NCI-H2227 (cell line): ENCODE data around the gene MYLK.
A peak's percentile ranks its signal among the peaks of the same experiment; 100 is the strongest.
"Not testable (repeated sequence)": the region's sequence is repeated elsewhere in the genome, so short reads cannot be mapped to it uniquely, and the experiment has no call there.

ENCODE experiments used
- DNase-seq: peaks from one replicate; lab custom pipeline; 2025; ENCODE audit not compliant: unreplicated experiment; lab: John Stamatoyannopoulos, UW

The MYLK gene, protein sequence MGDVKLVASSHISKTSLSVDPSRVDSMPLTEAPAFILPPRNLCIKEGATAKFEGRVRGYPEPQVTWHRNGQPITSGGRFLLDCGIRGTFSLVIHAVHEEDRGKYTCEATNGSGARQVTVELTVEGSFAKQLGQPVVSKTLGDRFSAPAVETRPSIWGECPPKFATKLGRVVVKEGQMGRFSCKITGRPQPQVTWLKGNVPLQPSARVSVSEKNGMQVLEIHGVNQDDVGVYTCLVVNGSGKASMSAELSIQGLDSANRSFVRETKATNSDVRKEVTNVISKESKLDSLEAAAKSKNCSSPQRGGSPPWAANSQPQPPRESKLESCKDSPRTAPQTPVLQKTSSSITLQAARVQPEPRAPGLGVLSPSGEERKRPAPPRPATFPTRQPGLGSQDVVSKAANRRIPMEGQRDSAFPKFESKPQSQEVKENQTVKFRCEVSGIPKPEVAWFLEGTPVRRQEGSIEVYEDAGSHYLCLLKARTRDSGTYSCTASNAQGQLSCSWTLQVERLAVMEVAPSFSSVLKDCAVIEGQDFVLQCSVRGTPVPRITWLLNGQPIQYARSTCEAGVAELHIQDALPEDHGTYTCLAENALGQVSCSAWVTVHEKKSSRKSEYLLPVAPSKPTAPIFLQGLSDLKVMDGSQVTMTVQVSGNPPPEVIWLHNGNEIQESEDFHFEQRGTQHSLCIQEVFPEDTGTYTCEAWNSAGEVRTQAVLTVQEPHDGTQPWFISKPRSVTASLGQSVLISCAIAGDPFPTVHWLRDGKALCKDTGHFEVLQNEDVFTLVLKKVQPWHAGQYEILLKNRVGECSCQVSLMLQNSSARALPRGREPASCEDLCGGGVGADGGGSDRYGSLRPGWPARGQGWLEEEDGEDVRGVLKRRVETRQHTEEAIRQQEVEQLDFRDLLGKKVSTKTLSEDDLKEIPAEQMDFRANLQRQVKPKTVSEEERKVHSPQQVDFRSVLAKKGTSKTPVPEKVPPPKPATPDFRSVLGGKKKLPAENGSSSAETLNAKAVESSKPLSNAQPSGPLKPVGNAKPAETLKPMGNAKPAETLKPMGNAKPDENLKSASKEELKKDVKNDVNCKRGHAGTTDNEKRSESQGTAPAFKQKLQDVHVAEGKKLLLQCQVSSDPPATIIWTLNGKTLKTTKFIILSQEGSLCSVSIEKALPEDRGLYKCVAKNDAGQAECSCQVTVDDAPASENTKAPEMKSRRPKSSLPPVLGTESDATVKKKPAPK (N-terminal part only)

DNA sequence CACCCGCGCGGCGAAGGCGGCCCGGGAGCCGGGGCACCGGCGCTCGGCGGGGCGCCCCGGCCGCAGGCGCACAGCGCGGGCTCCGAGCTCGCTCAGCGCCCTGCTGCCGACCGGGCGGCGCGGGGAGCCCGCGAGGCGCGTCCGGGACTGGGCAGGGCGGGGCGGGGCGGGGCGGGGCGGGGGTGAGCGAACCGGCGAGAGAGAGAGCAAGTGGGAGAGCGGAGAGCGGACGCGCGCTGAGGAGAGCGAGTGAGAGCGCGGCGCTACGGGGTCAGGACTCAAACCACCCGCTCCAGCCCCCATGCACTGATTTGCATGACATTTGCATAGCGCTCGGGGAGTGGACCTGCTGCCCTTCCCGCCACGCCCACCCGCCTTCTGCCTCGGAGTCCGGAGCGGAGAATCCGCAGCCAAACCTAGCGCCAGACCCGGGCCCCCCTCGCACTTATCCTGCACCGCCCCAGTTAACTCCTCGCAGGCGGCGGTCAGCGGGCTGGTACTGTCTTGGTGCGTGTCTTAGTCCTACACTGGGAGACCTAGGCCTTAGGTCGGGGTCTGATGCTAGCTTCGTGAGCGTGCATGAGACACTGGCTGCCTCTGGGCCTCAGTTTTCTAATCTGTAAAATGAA is at the start of gene MYLK:
Gene MYLK (minus strand): TSS at position 130 of the 629 bp plus-strand sequence. CDS start 90,491 bp downstream, outside the sequence.
- peak; percentile 79 for DNase-seq

DNA sequence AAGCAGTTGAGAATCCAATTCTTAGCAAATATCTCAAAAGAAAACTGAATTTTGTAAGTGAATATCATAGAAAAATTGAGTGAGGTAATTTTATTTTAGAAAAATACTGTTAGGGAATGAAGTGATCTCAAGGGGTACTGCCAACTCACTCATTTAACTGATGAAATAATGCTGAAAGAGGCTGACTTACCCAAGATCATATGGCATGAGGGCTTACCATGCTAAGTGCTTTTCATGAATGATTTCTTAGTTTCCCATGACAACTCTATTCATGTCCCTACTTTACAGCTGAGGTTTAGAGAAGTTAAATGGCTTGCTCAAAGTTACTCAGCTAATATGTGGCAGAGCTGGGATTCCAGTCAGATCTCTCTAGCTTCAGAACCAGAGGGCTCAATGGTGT is 46.3 kb upstream of the MYLK start:
- no peak for DNase-seq

DNA sequence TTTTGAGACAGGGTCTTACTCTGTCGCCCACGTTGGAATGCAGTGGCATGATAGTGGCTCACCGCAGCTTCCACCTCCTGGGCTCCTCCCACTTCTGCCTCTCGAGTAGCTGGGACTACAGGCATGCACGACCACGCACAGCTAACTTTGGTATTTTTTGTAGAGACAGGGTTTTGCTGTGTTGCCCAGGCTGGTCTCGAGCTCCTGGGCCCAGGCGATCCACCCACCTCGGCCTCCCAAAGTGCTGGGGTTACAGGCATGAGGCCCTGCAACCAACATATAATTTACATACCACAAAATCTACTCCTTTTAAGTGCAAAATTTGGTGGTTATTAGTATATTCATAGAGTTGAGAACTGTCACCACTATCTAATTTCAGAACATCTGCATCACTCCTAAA is 45.2 kb upstream of the MYLK start:
- DNase-seq: no peak

DNA sequence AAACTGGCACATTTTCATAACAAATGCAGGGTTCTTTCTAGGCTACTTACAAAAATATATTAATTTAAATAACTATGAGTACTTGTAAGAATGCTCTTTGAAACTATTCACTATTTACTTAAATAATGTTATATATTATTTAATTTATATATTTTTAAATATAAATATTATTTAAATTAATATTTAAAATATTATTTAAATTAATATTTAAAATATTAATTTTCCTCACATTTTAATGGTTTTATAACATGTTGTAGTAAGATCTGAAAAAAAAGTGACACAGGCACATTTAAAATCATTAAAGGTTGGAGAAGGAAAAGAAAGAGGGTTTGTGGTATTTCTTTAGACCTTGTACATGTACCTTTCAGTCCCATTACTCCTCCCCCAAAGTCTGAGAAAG is 42.3 kb upstream of the MYLK start:
- no peak for DNase-seq

DNA sequence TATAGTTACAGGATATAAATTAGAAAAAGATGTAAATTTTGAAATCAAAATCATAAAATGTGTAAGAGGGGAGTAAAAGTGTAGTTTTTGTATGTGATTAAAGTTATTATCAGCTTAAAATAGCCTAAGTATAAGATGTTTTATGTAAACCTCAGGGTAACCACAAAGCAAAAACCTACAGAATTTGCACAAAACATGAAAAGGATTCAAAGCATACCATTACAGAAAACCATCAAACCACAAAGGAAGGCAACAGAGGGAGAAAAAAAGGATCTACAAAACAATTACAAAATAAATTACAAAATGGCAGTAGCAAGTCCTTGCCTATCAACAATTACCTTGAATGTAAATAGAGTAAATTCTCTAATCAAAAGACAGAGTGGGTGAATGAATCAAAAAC is 36.7 kb upstream of the MYLK start:
- DNase-seq: no peak

DNA sequence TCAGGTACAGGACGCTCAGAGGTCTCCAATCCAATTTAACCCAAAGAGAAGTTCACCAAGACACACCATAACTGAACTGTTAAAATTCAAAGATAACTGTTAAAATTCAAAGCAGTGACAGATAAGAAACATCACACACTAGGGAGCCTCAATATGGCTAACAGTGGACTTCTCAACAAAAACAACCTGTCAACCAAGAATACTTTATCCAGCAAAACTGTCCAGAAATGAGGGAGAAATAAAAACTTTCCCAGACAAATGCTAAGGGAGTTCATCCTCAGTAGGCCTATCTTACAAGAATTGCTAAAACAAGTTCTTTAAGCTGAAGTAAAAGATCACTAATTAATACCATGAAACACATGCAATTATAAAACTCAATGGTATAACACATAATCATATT is 36.3 kb upstream of the MYLK start:
- no peak for DNase-seq

DNA sequence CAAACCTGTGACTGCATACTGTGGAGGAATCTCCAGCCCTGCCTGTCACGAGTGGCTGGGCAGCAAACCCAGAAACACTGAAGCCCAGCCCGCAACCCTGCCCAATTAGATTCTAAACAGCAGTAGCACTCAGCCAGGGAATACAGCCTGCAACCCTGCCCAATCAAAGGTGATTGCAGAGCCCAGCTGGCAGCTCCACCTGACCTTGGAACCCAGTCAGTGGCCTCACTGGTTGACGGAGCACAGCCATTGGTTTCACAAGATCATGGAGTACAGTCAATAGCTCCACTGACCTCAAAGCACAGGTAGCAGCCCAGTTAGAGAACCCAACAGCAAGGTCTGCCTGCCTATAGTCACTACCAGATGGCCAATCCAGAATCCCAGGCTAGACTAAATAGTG is 35.2 kb upstream of the MYLK start:
- no peak for DNase-seq

DNA sequence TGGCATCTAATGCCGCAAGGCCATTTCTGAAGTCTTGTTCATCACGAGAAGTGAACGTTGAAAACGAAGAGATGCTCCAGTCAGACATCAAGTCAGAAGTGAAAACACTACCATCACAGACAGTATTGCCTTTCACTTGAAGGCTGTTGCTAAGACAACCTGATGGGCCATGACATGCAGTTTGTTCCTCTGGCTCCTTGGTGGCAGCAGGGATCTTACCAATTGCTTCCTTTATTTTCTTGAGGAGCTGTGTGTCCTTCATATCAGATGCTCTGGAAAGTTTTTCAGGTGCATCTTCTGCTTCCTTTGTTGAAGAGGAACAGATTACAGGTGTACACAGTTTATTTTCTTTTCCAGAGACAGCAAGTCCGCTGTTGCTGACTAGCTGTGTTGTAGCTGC is 30.7 kb upstream of the MYLK start:
- no peak for DNase-seq

DNA sequence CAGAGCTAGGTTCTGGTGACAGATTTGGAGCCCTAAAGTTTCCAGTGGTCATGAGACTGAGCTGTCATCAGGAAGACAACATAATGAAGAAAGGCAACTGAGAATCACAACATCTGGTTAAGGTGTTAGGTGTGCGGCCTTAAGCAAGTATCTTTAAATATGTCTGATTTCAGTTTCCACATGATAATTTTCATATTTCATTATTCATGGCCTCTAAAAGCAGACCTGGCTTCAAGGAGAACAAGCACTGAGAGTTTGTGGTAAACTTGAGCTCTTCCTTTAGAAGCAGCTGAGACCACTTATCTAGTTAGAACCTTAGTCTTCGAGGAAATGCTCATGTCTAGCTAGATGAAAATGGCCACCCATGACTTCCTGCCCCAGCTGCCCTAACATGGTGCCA is 25.7 kb upstream of the MYLK start:
- no peak for DNase-seq

DNA sequence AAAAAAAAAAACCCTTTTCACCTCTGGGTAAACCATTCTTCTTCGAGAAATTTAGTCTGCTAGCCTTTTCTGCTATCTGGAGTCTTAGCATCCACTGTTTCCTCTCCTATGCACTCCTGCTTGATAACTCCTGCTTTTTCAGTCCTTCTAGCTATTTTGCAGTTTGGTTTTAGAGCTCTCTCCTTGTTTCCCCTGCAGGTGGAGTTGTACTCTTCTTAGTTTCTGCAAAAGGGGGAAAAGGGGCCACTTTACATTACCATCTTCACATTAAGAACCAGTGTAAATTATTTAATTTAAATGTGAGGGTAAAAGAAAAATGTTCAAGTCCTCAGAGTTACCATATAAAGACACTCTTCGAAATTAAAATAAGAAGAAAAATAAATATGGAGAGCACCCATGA is 23.6 kb upstream of the MYLK start:
- no peak for DNase-seq

DNA sequence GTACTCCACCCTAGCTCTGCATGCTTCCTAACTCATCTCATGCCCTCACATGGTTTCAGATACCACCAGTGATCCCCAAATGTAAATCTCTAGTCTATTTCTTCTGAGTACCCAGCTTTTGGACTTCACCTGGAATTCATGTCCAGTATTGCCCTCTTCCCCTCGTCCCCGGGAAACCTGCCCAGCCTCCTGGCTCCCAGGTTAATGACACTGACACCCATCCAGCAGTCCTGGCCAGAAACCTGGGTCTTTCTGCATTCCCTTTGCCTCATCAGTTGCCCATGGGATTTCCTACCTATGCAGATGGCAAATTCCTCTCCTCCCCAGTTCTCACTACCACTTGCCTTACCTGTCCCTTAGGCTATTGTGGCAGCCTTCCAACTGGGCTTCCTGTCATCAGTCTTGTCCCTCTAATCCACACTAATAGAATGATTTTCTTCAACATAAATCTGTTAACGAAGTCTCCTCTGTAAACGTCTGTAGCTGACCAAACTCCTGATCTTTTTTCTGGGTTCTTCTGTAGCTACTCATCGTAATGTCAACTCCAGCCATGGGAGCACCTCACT is 15.3 kb upstream of the MYLK start:
- DNase-seq: no peak

DNA sequence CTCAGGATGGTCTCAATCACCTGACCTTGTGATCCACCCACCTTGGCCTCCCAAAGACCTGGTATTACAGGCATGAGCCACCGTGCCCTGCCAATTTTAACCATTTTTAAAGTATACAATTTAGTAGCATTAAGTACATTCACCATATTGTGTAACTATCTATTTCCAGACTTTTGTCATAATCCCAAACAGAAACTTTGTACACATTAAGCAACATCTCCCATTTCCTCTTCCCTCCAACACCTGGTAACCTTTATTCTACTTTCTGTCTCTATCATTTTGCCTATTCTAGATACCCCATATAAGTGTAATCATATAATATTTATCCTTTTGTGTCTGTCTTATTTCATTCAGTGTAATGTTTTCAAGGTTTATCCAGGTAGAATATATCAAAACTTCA is 8.9 kb upstream of the MYLK start:
- no peak for DNase-seq

DNA sequence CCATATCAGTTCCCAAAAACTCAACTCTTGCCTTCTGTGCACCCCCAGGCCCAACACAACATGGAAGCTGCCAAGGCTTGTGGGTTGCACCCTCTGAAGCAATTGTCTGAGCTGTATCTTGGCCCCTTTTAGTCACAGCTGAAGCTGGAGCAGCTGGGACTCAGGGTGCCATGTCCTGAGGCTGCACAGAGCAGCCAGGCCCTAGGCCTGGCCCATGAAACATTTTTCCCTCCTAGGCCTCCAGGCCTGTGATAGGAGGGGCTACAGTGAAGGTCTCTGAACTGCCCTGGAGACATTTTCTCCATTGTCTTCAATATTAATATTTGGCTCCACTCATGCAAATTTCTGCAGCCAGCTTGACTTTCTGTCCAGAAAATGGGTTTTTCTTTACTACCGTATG is 8.1 kb upstream of the MYLK start:
- no peak for DNase-seq

DNA sequence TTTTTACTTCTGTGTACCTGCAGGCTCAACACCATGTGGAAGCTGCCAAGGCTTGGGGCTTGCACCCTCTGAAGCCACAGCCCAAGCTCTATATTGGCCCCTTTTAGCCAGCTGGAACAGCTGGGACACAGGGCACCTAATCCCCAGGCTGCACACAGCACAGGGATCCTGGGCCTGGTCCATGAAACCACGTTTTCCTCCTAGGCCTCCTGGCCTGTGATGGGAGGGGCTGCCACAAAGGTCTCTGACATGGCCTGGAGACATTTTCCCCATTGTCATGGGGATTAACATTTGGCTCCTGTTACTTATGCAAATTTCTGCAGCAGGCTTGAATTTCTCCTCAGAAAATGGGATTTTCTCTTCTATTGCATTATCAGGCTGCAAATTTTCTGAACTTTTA is 6.9 kb upstream of the MYLK start:
- not testable (repeated sequence) for DNase-seq

DNA sequence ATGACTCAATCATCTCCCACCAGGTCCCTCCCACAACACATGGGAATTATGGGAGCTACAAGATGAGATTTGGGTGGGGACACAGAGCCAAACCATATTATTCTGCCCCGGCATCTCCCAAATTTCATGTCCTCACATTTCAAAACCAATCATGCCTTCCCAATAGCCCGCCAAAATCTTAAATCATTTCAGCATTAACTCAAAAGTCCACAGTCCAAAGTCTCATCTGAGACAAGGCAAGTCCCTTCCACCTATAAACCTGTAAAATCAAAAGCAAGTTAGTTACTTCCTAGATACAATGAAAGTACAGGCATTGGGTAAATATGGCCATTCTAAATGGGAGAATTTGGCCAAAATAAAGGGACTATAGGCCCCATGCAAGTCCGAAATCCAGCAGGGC is 6.0 kb upstream of the MYLK start:
- not testable (repeated sequence) for DNase-seq

DNA sequence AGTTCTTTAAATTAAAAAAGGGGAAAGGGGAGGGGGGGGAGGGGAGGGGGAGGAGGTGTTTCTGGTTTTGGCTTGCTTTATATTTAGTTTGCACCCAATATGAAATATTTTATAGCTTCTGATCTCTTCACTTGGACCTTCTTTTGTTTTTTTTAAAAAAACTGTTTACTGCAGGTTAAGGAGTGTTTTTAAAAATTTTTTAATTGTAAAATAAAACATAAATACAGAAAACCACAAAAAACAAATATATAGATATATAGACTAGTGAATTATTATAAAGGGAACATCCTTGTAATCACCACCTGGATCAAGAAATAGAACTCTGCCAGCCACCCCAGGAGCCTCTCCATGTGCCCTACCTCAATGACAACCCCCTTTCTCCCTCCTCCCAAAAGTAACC is 861 bp upstream of the MYLK start:
- no peak for DNase-seq

DNA sequence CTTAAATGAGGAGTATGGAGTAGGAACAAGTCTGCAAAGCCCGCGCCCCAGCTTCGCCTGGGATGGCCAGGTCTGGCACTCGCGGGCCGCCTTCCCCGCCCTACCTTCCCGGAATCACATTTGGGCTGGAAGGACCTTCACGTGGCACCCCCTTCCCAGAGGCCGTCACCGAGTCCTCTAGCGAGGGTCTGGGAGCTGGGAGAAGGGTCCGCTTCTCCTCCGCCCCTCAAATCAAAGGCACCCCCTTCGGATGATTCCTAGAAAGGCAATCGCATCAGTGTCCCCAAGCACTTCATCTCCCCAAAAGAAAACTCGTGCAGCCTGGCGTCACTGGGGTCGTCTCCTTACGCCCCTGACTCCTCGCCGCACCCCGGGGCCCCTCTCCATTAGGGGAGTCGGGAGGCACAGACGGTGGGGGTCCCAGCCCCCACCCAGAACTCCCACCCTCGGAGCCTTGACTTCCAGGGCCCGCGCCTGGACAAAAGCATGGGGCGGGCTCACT is 380 bp downstream of the MYLK start:
- DNase-seq: no peak

DNA sequence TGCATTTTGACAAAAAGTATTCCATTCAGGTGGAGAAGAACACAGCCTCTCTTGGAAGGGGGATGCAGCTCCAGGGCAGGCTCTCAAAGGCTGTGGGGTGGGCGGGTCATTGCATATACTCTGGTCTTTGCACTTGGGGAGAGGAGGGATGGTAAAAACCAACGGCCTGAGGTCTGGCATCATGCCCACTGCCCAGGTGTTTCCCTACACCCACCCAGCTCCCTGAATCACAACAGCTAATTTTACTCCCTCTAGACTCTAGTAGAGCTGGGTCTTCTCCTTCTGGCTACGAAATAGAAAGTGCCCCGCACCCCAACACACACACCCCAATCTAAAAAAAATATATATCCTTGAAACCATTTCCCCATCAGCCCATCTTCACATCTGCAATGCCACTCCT is 1.0 kb downstream of the MYLK start:
- no peak for DNase-seq

DNA sequence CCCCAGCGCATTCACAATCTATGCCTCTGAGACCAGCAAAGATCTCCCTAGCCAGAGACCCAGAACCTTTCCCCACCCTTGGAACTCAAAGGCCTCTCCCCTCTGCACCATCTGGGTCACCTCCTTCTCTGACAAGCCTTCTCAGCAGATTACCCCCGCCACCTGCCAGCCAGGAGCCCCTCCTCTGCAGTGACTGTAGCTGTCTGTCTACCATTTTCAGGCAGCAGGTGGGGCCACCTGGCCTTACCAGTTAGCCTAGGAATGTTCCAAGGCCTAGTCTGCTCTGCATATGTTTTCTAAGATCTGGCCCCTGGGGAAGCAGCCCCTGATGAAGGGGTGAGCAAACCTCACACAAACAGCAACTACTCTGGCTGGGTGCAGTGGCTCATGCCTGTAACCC is 2.4 kb downstream of the MYLK start:
- DNase-seq: no peak

DNA sequence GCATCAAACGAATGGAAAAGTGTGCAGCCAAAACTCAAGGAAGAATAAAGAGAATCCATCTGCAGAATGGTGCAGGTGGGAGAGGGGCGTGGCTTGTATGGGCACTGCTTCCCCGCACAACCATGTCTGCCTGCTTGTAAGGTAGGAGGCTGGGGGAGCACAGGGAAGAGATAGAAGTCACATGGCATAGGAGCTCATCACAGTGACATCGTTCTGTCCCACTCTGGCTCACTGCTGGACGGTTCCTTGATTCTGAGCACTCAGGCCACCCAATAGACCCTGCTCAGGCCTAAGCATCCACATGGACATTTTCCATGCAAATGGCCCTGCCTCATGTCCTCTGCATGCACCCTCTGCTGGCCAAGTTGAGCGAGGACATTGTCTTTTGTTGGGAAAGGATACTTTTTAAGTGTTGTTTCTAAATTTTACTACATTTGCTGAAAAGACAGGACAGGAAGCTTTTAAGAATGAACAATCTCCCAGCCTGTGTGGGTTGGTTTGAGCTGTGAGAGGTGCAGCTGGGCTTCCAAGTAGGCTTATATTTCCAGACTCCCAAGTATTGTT is 3.1 kb downstream of the MYLK start:
- DNase-seq: peak; percentile 37
